PFSK-1 (cell line): Measurements from ENCODE around the gene EEPD1.

Experiments
- FOXP2 ChIP-seq: optimal IDR thresholded peaks from 2 replicates; pipeline ENCODE3; 2011; ENCODE audit warnings: borderline replicate concordance, control low read depth, inconsistent platforms; ENCODE audit not compliant: insufficient read depth; ENCODE audit errors: extremely low read length, extremely low read depth
- POLR2AphosphoS5 ChIP-seq: IDR thresholded peaks from 2 replicates; pipeline ENCODE4 v1.6.1; 2012; ENCODE audit warnings: low read depth, mild to moderate bottlenecking, control low read depth, low read length, moderate library complexity
- REST ChIP-seq, 2 experiments: IDR thresholded peaks; 2 replicates each; pipeline versions ENCODE4 v1.6.1 to v1.8.0; 2011 to 2012; ENCODE audit warnings: low read depth in 2 of 2, low read length in 2 of 2, control low read depth in 1 of 2, inconsistent platforms in 1 of 2, mild to moderate bottlenecking in 1 of 2, moderate library complexity in 1 of 2; ENCODE audit not compliant: insufficient read depth in 1 of 2
- SIN3A ChIP-seq: IDR thresholded peaks from 2 replicates; pipeline ENCODE4 v1.6.1; 2012; ENCODE audit warnings: mild to moderate bottlenecking, low read length, moderate library complexity, borderline replicate concordance; ENCODE audit not compliant: insufficient read depth
- TAF1 ChIP-seq: IDR thresholded peaks from 2 replicates; pipeline ENCODE4 v1.6.1; 2012; ENCODE audit warnings: low read length, control low read depth, borderline replicate concordance; ENCODE audit not compliant: insufficient read depth

Gene EEPD1

GRCh38 chr7:36217961-36218284, 64.9 kb downstream of the EEPD1 start:
- TF ChIP-seq POLR2AphosphoS5: no peak
- TF ChIP-seq TAF1: no peak
- no peak for TF ChIP-seq FOXP2
- TF ChIP-seq REST (IDR thresholded peaks at IDR 0.05; ENCODE audit: insufficient read depth in 1 of 2, low read depth in 2 of 2, low read length in 2 of 2): no peak
- TF ChIP-seq SIN3A: no peak

GRCh38 chr7:36219429-36219828, 66.4 kb downstream of the EEPD1 start:
- no peak for TF ChIP-seq POLR2AphosphoS5
- TF ChIP-seq SIN3A: no peak
- TF ChIP-seq REST (IDR thresholded peaks at IDR 0.05; ENCODE audit: insufficient read depth in 1 of 2, low read depth in 2 of 2, low read length in 2 of 2): no peak
- no peak for TF ChIP-seq TAF1
- TF ChIP-seq FOXP2: no peak

- no peak for TF ChIP-seq FOXP2
- no peak for TF ChIP-seq REST (IDR thresholded peaks at IDR 0.05; ENCODE audit: insufficient read depth in 1 of 2, low read depth in 2 of 2, low read length in 2 of 2)
- no peak for TF ChIP-seq SIN3A
- no peak for TF ChIP-seq POLR2AphosphoS5
- no peak for TF ChIP-seq TAF1
Observed at GRCh38 chr7:36223851-36224250, 70.8 kb downstream of the EEPD1 start.

- no peak for TF ChIP-seq TAF1
- TF ChIP-seq FOXP2: no peak
- TF ChIP-seq SIN3A: no peak
Observed at GRCh38 chr7:36224934-36225858, 72.1 kb downstream of the EEPD1 start.

GRCh38 chr7:36226151-36226550, 73.1 kb downstream of the EEPD1 start:
- TF ChIP-seq POLR2AphosphoS5 (no peak), FOXP2 (no peak), SIN3A (no peak), TAF1 (no peak), REST (IDR thresholded peaks at IDR 0.05; ENCODE audit: insufficient read depth in 1 of 2, low read depth in 2 of 2, low read length in 2 of 2) (no peak)
